Posterior cingulate gyrus (tissue), 11 donors: ENCODE data around the gene RBKS.

Source experiments
- DNase-seq, 10 donors: peaks; one replicate each; pipeline versions ENCODE4 v3.0.0 to v3.0.0-alpha.2; 2020 to 2021; ENCODE audit warnings: mixed read lengths in 3 of 10
- intact Hi-C: fragments of 100-400 bp; cut with DNase I; formaldehyde crosslinking; loops from one replicate; pipeline ENCODE4 v1.15.1; 2023

RBKS gene

GRCh38 chr2:27839022-27839618 is 51.1 kb downstream of the RBKS start:
- intact Hi-C loops = no loop called here
- DNase-seq = no peak

GRCh38 chr2:27838502-27838901 is 51.7 kb downstream of the RBKS start:
- intact Hi-C loops = no loop called here
- DNase-seq = no peak

GRCh38 chr2:27833931-27834330 is 56.3 kb downstream of the RBKS start:
- no peak for DNase-seq
- intact Hi-C loops = no loop called here

- intact Hi-C loops = no loop called here
- no peak for DNase-seq
Measured at GRCh38 chr2:27832396-27832795, 57.8 kb downstream of the RBKS start.

- DNase-seq = no peak
- intact Hi-C loops = no loop called here
Measured at GRCh38 chr2:27831279-27832050, 58.7 kb downstream of the RBKS start.

GRCh38 chr2:27830656-27831055 is 59.5 kb downstream of the RBKS start:
- no peak for DNase-seq
- intact Hi-C loops = no loop called here

GRCh38 chr2:27829791-27830190 is 60.4 kb downstream of the RBKS start:
- intact Hi-C loops = no loop called here
- no peak for DNase-seq

- intact Hi-C loops = no loop called here
- DNase-seq = no peak
Measured at GRCh38 chr2:27828305-27828704, 61.9 kb downstream of the RBKS start.

- intact Hi-C loops = no loop called here
- no peak for DNase-seq
Measured at GRCh38 chr2:27824401-27824800, 65.8 kb downstream of the RBKS start.

- intact Hi-C loops = no loop called here
- no peak for DNase-seq
Measured at GRCh38 chr2:27823569-27823968, 66.6 kb downstream of the RBKS start.

GRCh38 chr2:27823135-27823534 is 67.1 kb downstream of the RBKS start:
- intact Hi-C loops = no loop called here

GRCh38 chr2:27822049-27822448 is 68.1 kb downstream of the RBKS start:
- no peak for DNase-seq
- intact Hi-C loops = no loop called here

More at GRCh38 chr2:27823135-27823534, 67.1 kb downstream of the RBKS start:
- no peak for DNase-seq

- intact Hi-C loops = no loop called here
- DNase-seq = no peak
Measured at GRCh38 chr2:27815860-27816438, 74.2 kb downstream of the RBKS start.

- intact Hi-C loops = no loop called here
- no peak for DNase-seq
Measured at GRCh38 chr2:27814758-27815157, 75.4 kb downstream of the RBKS start.

- DNase-seq = no peak
- intact Hi-C loops = no loop called here
Measured at GRCh38 chr2:27811768-27812167, 78.4 kb downstream of the RBKS start.

- no peak for DNase-seq
- intact Hi-C loops = no loop called here
Measured at GRCh38 chr2:27810455-27810854, 79.7 kb downstream of the RBKS start.

- intact Hi-C loops = no loop called here
- no peak for DNase-seq
Measured at GRCh38 chr2:27809761-27810241, 80.4 kb downstream of the RBKS start.

- intact Hi-C loops = no loop called here
- no peak for DNase-seq
Measured at GRCh38 chr2:27808984-27809383, 81.2 kb downstream of the RBKS start.

- intact Hi-C loops = no loop called here
- no peak for DNase-seq
Measured at GRCh38 chr2:27808418-27808817, 81.8 kb downstream of the RBKS start.

GRCh38 chr2:27807476-27807875 is 82.7 kb downstream of the RBKS start:
- intact Hi-C loops = no loop called here
- DNase-seq = no peak

GRCh38 chr2:27806311-27807059 is 83.7 kb downstream of the RBKS start:
- no peak for DNase-seq
- intact Hi-C loops = no loop called here
